Measurements from ENCODE around the gene RNU11. TPM values are rescaled to one million over a fixed set of nuclear protein-coding genes. Genes with fewer than 3 reads are reported as not detected.

RNU11 gene
- total RNA-seq, 1 donor from 2014 or later = not detected

- H3K4me3 ChIP-seq = no peak overlapping the region
- intact Hi-C loops (cut with DNase I) = loop anchor here (5.0 kb wide), 2 partner anchors 88 to 1607 kb away; no protein-coding TSS in a partner anchor
- no peak for DNase-seq (ENCODE audit: extremely low spot score in 2 of 2)
- no peak for TF ChIP-seq POLR2AphosphoS5 (IDR thresholded peaks at IDR 0.05; ENCODE audit: insufficient read depth in 1 of 2, low read depth in 1 of 2)
- no peak for TF ChIP-seq CTCF (IDR thresholded peaks at IDR 0.05)
- no peak for TF ChIP-seq POLR2A (IDR thresholded peaks at IDR 0.05)
- H3K36me3 ChIP-seq = peaks cover 0 to 48% of the 10 kb centered on the region in 2 donors
- H3K27ac ChIP-seq = no peak overlapping the region
- H3K4me1 ChIP-seq = no peaks in the 10 kb centered on the region
- H3K9me3 ChIP-seq = no peaks in the 10 kb centered on the region
- no peaks in the 10 kb centered on the region for H3K27me3 ChIP-seq
Observed at GRCh38 chr1:28604962-28605361, 43.4 kb upstream of the RNU11 start.

- H3K4me1 ChIP-seq = no peaks in the 10 kb centered on the region
- no peak for DNase-seq (ENCODE audit: extremely low spot score in 2 of 2)
- H3K4me3 ChIP-seq = no peak overlapping the region
- intact Hi-C loops (cut with DNase I) = no loop called here
- TF ChIP-seq CTCF (IDR thresholded peaks at IDR 0.05) (no peak), POLR2AphosphoS5 (IDR thresholded peaks at IDR 0.05; ENCODE audit: insufficient read depth in 1 of 2, low read depth in 1 of 2) (no peak), POLR2A (IDR thresholded peaks at IDR 0.05) (no peak)
- no peaks in the 10 kb centered on the region for H3K9me3 ChIP-seq
- H3K27ac ChIP-seq = no peak overlapping the region
- peaks cover 0 to 64% of the 10 kb centered on the region in 2 donors for H3K36me3 ChIP-seq
- H3K27me3 ChIP-seq = no peaks in the 10 kb centered on the region
Observed at GRCh38 chr1:28606771-28607170, 41.6 kb upstream of the RNU11 start.

- intact Hi-C loops (cut with DNase I) = no loop called here
- H3K36me3 ChIP-seq = peaks cover 0 to 61% of the 10 kb centered on the region in 2 donors
- no peak overlapping the region for H3K4me3 ChIP-seq
- TF ChIP-seq POLR2A (IDR thresholded peaks at IDR 0.05) = no peak
- TF ChIP-seq POLR2AphosphoS5 (IDR thresholded peaks at IDR 0.05; ENCODE audit: insufficient read depth in 1 of 2, low read depth in 1 of 2) = no peak
- TF ChIP-seq CTCF (IDR thresholded peaks at IDR 0.05) = no peak
- no peaks in the 10 kb centered on the region for H3K4me1 ChIP-seq
- no peaks in the 10 kb centered on the region for H3K27me3 ChIP-seq
- no peak for DNase-seq (ENCODE audit: extremely low spot score in 2 of 2)
- H3K27ac ChIP-seq = no peak overlapping the region
- no peaks in the 10 kb centered on the region for H3K9me3 ChIP-seq
Observed at GRCh38 chr1:28613175-28613574, 35.2 kb upstream of the RNU11 start.

- no peak for DNase-seq (ENCODE audit: extremely low spot score in 2 of 2)
- Histone ChIP-seq H3K27me3 (no peaks in the 10 kb centered on the region), H3K9me3 (no peaks in the 10 kb centered on the region), H3K36me3 (no peaks in the 10 kb centered on the region), H3K4me1 (no peaks in the 10 kb centered on the region), H3K4me3 (no peak overlapping the region), H3K27ac (no peak overlapping the region)
- intact Hi-C loops (cut with DNase I) = no loop called here
- TF ChIP-seq POLR2A (IDR thresholded peaks at IDR 0.05) (no peak), POLR2AphosphoS5 (IDR thresholded peaks at IDR 0.05; ENCODE audit: insufficient read depth in 1 of 2, low read depth in 1 of 2) (no peak), CTCF (IDR thresholded peaks at IDR 0.05) (no peak)
Observed at GRCh38 chr1:28631713-28632112, 16.7 kb upstream of the RNU11 start.

GRCh38 chr1:28632560-28632959, 15.8 kb upstream of the RNU11 start:
- DNase-seq (ENCODE audit: extremely low spot score in 2 of 2) = no peak
- no peak for TF ChIP-seq POLR2AphosphoS5 (IDR thresholded peaks at IDR 0.05; ENCODE audit: insufficient read depth in 1 of 2, low read depth in 1 of 2)
- no peak for TF ChIP-seq POLR2A (IDR thresholded peaks at IDR 0.05)
- TF ChIP-seq CTCF (IDR thresholded peaks at IDR 0.05) = no peak
- intact Hi-C loops (cut with DNase I) = no loop called here

More at GRCh38 chr1:28632560-28632959, 15.8 kb upstream of the RNU11 start:
- H3K4me3 ChIP-seq = no peak overlapping the region
- H3K36me3 ChIP-seq = no peaks in the 10 kb centered on the region
- no peaks in the 10 kb centered on the region for H3K27me3 ChIP-seq
- H3K9me3 ChIP-seq = no peaks in the 10 kb centered on the region
- no peaks in the 10 kb centered on the region for H3K4me1 ChIP-seq
- no peak overlapping the region for H3K27ac ChIP-seq
